Suprapubic skin (tissue), 4 donors: ENCODE data around the gene GDPD2. TPM values are rescaled to one million over a fixed set of nuclear protein-coding genes. Genes with fewer than 3 reads are reported as not detected.

Experiments used
- DNase-seq, 2 donors: peaks; one replicate each; pipeline ENCODE4 v3.0.0-alpha.2; 2019; ENCODE audit warnings: low spot score in 2 of 2
- H3K27ac ChIP-seq: fragments of 200-600 bp; sonication (generic); one replicate; pipeline ENCODE4 v1.5.1; 2019
- H3K27me3 ChIP-seq: fragments of 200-600 bp; sonication (generic); one replicate; pipeline ENCODE4 v1.5.1; 2019
- H3K36me3 ChIP-seq: fragments of 200-600 bp; sonication (generic); one replicate; pipeline ENCODE4 v1.5.1; 2019
- H3K4me1 ChIP-seq: fragments of 200-600 bp; sonication (generic); one replicate; pipeline ENCODE4 v1.5.1; 2019
- H3K4me3 ChIP-seq: fragments of 200-600 bp; sonication (generic); one replicate; pipeline ENCODE4 v1.5.1; 2019; ENCODE audit warnings: mild to moderate bottlenecking
- H3K9me3 ChIP-seq: fragments of 200-600 bp; sonication (generic); one replicate; pipeline ENCODE4 v1.5.1; 2019
- CTCF ChIP-seq, 2 donors: fragments of 200-600 bp in 1 of 2; fragments of 450-650 bp in 1 of 2; sonication (generic) in 1 of 2; IDR thresholded peaks; one replicate each; pipeline ENCODE4 v1.5.1; 2016 to 2019; ENCODE audit warnings: antibody characterized with exemption in 2 of 2, mild to moderate bottlenecking in 1 of 2, moderate library complexity in 1 of 2
- EP300 ChIP-seq: sonication (generic); formaldehyde crosslinking; IDR thresholded peaks from one replicate; pipeline ENCODE4 v1.6.1; 2017; ENCODE audit warnings: antibody characterized with exemption
- POLR2A ChIP-seq, 2 donors: fragments of 450-650 bp; IDR thresholded peaks; one replicate each; pipeline ENCODE4 v1.6.1; 2017; ENCODE audit warnings: antibody characterized with exemption in 2 of 2, mild to moderate bottlenecking in 2 of 2, moderate library complexity in 2 of 2
- POLR2AphosphoS5 ChIP-seq, 3 donors: sonication (generic); formaldehyde crosslinking; IDR thresholded peaks; one replicate each; pipeline ENCODE4 v1.6.1; 2017; ENCODE audit warnings: antibody characterized with exemption in 3 of 3
- WGBS: methylation state at CpG from one replicate; pipeline ENCODE4 v1.1.5; 2018; 5-methylcytosine and 5-hydroxymethylcytosine counted together
- total RNA-seq, 4 donors: library from RNA; depleted of rRNA; stranded (reverse); fragments of >200 nt; gene quantifications; one replicate each; pipeline ENCODE4 v1.1.0, GENCODE V29; 2016

The GDPD2 gene
- total RNA-seq, 4 donors from 2014 or later = 15.8 to 68.7 (median 44.7) TPM

- Histone ChIP-seq H3K27me3 (no peaks in the 10 kb centered on the region), H3K9me3 (no peaks in the 10 kb centered on the region), H3K36me3 (no peaks in the 10 kb centered on the region), H3K4me3 (no peak overlapping the region), H3K27ac (peak overlapping the region; percentile 54), H3K4me1 (peaks cover 5% of the 10 kb centered on the region)
- no peak for TF ChIP-seq CTCF (IDR thresholded peaks at IDR 0.05)
- no peak for DNase-seq
- WGBS = 78% methylated on average over 10 of the region's 10 CpGs
Measured at GRCh38 chrX:70478526-70479245, 55.6 kb downstream of the GDPD2 start.

GRCh38 chrX:70479247-70479921 is 56.3 kb downstream of the GDPD2 start:
- DNase-seq = no peak
- H3K9me3 ChIP-seq = no peaks in the 10 kb centered on the region
- no peak overlapping the region for H3K4me3 ChIP-seq
- peak overlapping the region; percentile 54 for H3K27ac ChIP-seq
- no peaks in the 10 kb centered on the region for H3K36me3 ChIP-seq
- H3K4me1 ChIP-seq = peaks cover 5% of the 10 kb centered on the region
- WGBS = 51% methylated on average over 4 of the region's 4 CpGs
- H3K27me3 ChIP-seq = no peaks in the 10 kb centered on the region
- TF ChIP-seq POLR2AphosphoS5 (IDR thresholded peaks at IDR 0.05) (no peak), CTCF (IDR thresholded peaks at IDR 0.05) (no peak), EP300 (no peak), POLR2A (IDR thresholded peaks at IDR 0.05) (no peak)

GRCh38 chrX:70479922-70480659 is 57.0 kb downstream of the GDPD2 start:
- peaks cover 5% of the 10 kb centered on the region for H3K4me1 ChIP-seq
- 57% methylated on average over 6 of the region's 6 CpGs for WGBS
- H3K27me3 ChIP-seq = no peaks in the 10 kb centered on the region
- TF ChIP-seq POLR2A (IDR thresholded peaks at IDR 0.05) (no peak), CTCF (IDR thresholded peaks at IDR 0.05) (no peak), POLR2AphosphoS5 (IDR thresholded peaks at IDR 0.05) (no peak), EP300 (no peak)
- DNase-seq = no peak
- H3K9me3 ChIP-seq = no peaks in the 10 kb centered on the region
- H3K36me3 ChIP-seq = no peaks in the 10 kb centered on the region
- peak overlapping the region; percentile 29 for H3K27ac ChIP-seq
- H3K4me3 ChIP-seq = no peak overlapping the region

GRCh38 chrX:70480660-70481018 is 57.5 kb downstream of the GDPD2 start:
- H3K36me3 ChIP-seq = no peaks in the 10 kb centered on the region
- TF ChIP-seq CTCF (IDR thresholded peaks at IDR 0.05) (no peak), POLR2AphosphoS5 (IDR thresholded peaks at IDR 0.05) (no peak), EP300 (no peak), POLR2A (IDR thresholded peaks at IDR 0.05) (no peak)
- H3K4me3 ChIP-seq = no peak overlapping the region
- H3K9me3 ChIP-seq = no peaks in the 10 kb centered on the region
- H3K4me1 ChIP-seq = peaks cover 5% of the 10 kb centered on the region
- no peak overlapping the region for H3K27ac ChIP-seq
- 65% methylated on average over 9 of the region's 9 CpGs for WGBS
- H3K27me3 ChIP-seq = no peaks in the 10 kb centered on the region
- no peak for DNase-seq
